HEK293T (cell line): ENCODE results near the gene SLC10A1.

Experiments used
- CTBP1 ChIP-seq: fragments of 450-650 bp; IDR thresholded peaks from 2 replicates; pipeline ENCODE4 v1.6.1; 2016; ENCODE audit warnings: borderline replicate concordance
- SP1 ChIP-seq: fragments of 450-650 bp; IDR thresholded peaks from 2 replicates; pipeline ENCODE4 v1.6.1; 2017
- SUZ12 ChIP-seq: fragments of 450-650 bp; IDR thresholded peaks from 2 replicates; pipeline ENCODE4 v1.6.1; 2016; ENCODE audit warnings: mild to moderate bottlenecking
- TF ChIP-seq, protein P1 (sequence below): fragments of 450-650 bp; IDR thresholded peaks from 2 replicates; pipeline ENCODE4 v1.6.1; 2016

DNA sequence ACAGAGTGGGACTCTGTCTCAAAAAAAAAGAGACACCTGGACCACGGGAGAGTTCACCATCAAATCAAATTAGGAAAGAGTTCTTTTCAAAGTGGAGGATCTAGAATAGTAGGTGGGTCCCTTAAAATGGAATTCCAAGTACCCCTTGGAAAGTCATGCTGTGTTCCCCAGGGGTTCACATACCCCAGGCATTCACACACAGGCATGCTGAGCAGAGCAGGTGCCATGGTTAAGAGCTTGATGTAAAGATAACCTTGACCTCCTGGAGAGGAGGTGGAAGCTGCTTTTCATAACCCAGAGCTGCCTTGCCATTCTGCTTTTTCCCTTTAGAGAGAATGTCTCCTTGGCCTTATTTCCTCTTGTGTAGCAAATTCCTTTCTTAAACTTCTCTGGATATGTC, 44.3 kb downstream of the SLC10A1 start:
- TF ChIP-seq SP1 (no peak), CTBP1 (no peak), SUZ12 (no peak)
- TF ChIP-seq, protein P1, sequence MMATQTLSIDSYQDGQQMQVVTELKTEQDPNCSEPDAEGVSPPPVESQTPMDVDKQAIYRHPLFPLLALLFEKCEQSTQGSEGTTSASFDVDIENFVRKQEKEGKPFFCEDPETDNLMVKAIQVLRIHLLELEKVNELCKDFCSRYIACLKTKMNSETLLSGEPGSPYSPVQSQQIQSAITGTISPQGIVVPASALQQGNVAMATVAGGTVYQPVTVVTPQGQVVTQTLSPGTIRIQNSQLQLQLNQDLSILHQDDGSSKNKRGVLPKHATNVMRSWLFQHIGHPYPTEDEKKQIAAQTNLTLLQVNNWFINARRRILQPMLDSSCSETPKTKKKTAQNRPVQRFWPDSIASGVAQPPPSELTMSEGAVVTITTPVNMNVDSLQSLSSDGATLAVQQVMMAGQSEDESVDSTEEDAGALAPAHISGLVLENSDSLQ: no peak
